ENCODE data around the gene SRRT.

The SRRT gene

DNA sequence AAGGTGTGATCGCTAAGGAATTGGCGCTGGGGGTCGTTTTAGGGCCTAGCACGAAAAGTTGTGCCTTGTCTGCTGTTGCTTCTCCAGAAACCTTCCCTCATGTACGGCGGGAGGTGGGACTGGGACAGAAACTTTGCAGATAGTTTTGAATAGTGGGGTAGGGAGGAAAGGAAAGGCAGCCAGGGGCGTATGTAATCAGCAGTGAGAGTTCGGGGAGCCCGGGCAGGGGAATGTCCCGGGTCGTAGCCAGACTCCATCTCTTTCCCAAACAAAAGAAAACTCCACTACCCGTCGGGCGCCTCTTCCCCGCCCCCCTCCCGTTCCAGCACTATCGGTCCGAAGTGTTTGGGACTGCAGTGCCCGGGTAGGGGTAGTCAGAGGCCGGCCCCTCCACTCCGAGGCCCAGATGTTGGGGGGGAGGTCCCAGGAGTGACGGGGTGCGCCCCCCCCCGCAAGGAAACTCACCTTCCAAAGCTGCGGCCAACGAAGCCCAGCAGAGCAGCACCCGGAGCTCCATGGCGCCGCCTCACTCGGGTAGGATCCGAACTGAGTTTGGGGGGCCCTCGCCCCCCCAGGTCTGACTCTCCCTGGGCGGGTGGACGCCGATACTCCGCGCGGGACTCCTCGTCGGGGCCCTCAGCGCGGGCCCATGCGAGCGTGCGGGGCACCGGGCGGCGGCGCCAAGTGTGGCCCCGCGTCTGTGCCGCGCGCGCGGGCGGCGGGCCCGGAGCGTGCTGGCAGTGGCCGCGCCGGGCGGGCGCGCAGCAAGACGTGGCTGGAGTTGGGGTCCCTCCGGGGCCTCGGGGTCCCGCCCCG, 48.2 kb upstream of the SRRT start:
- Histone ChIP-seq H3K9me3 (ENCODE audit: low read length) (no peaks in the 10 kb centered on the region), H3F3A (ENCODE audit: insufficient read depth, low read length) (no peaks in the 10 kb centered on the region), H3K36me3 (ENCODE audit: insufficient read depth, low read length) (no peaks in the 10 kb centered on the region), H3K9ac (ENCODE audit: low read length) (no peak overlapping the region), H3K79me2 (ENCODE audit: insufficient read depth, low read length) (no peaks in the 10 kb centered on the region), H3K4me3 (ENCODE audit: low read depth, low read length, poor library complexity, severe bottlenecking) (no peak overlapping the region), H3K4me1 (ENCODE audit: insufficient read depth, low read length, severe bottlenecking) (no peaks in the 10 kb centered on the region), H2AFZ (ENCODE audit: low read length) (no peak overlapping the region), H4K20me1 (ENCODE audit: insufficient read depth, low read length) (no peaks in the 10 kb centered on the region), H3K4me2 (ENCODE audit: low read length) (no peak overlapping the region), H3K27ac (ENCODE audit: low read depth, low read length, poor library complexity, severe bottlenecking) (no peak overlapping the region), H3K9me2 (ENCODE audit: low read depth, low read length) (no peaks in the 10 kb centered on the region), H3K27me3 (ENCODE audit: insufficient read depth, low read length) (peaks cover 10% of the 10 kb centered on the region; the same call in 1 of the 2 replicates)
- TF ChIP-seq CTCF (IDR thresholded peaks at IDR 0.05; ENCODE audit: low read length): no peak
- no peak for TF ChIP-seq EZH2 (IDR thresholded peaks at IDR 0.05; ENCODE audit: borderline replicate concordance, low read length)

DNA sequence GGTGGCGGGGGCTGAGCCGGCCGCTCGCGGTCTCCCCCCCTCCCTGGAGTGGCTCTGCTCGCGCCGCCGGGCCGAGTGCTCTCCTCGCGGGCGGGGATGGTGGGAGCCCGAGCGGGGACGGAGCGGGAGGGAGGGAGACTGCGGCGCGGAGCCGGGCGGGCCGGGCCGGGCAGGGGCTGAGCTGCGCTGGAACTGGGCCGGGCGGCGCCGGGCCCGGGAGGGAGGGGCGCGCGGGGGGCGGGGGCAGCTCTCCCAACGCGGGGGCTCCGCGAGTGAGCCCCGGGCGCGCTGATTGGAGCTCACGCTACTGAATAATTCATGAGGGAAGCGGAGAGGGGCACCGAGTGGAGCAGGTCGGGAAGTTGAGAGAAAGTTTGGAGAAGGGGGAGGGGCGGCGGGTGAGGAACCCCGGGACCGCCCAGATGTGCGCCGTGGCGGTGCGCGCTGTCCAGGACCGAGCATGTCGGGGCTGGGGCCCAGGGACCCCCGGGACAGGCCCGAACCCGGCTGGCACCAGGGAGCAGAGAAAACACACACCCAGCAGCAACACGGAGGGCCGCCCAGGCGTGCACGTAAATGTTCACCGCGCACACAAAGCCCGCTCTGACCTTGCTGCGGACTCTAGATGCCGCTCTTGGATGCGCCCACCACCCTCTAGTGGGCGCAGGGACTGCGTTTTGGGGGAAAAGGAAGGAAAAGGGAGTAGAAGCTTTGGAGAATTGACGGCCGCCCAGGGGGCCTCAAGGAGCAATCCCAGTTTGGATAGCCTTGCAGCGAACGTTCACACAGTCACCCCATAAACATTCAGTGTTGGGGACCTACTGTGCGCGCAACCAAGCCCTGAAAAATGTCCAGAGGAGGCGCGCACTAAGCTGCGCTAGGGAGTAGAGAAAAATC, 47.3 kb upstream of the SRRT start, which contains the start of gene EPHB4:
Gene EPHB4 (minus strand): TSS at position 194 of the 897 bp plus-strand sequence. CDS start 493 bp downstream, outside the sequence.
- no peak within 1 kb of the TSS for H3K4me2 ChIP-seq (ENCODE audit: low read length)
- no peaks in the 10 kb centered on the region for H3K36me3 ChIP-seq (ENCODE audit: insufficient read depth, low read length)
- H3K4me1 ChIP-seq (ENCODE audit: insufficient read depth, low read length, severe bottlenecking): no peaks in the 10 kb centered on the region
- no peaks in the 10 kb centered on the region for H3K9me3 ChIP-seq (ENCODE audit: low read length)
- no peak within 1 kb of the TSS for H3K27ac ChIP-seq (ENCODE audit: low read depth, low read length, poor library complexity, severe bottlenecking)
- H3K27me3 ChIP-seq (ENCODE audit: insufficient read depth, low read length): peaks cover 10% of the 10 kb centered on the region; the same call in 1 of the 2 replicates
- no peak within 1 kb of the TSS for H2AFZ ChIP-seq (ENCODE audit: low read length)
- no peak within 1 kb of the TSS for H3K4me3 ChIP-seq (ENCODE audit: low read depth, low read length, poor library complexity, severe bottlenecking)
- TF ChIP-seq CTCF (IDR thresholded peaks at IDR 0.05; ENCODE audit: low read length) (no peak), EZH2 (IDR thresholded peaks at IDR 0.05; ENCODE audit: borderline replicate concordance, low read length) (no peak)
- H3K9ac ChIP-seq (ENCODE audit: low read length): no peak within 1 kb of the TSS
- H3F3A ChIP-seq (ENCODE audit: insufficient read depth, low read length): no peaks in the 10 kb centered on the region
- H4K20me1 ChIP-seq (ENCODE audit: insufficient read depth, low read length): no peaks in the 10 kb centered on the region
- no peaks in the 10 kb centered on the region for H3K79me2 ChIP-seq (ENCODE audit: insufficient read depth, low read length)
- no peaks in the 10 kb centered on the region for H3K9me2 ChIP-seq (ENCODE audit: low read depth, low read length)

GRCh38 chr7:100829150-100829716, 45.7 kb upstream of the SRRT start:
- peaks cover 13% of the 10 kb centered on the region; the same call in 1 of the 2 replicates for H3K27me3 ChIP-seq (ENCODE audit: insufficient read depth, low read length)
- no peak overlapping the region for H3K4me2 ChIP-seq (ENCODE audit: low read length)
- no peak for TF ChIP-seq EZH2 (IDR thresholded peaks at IDR 0.05; ENCODE audit: borderline replicate concordance, low read length)
- TF ChIP-seq CTCF (IDR thresholded peaks at IDR 0.05; ENCODE audit: low read length): no peak
- H4K20me1 ChIP-seq (ENCODE audit: insufficient read depth, low read length): no peaks in the 10 kb centered on the region
- no peaks in the 10 kb centered on the region for H3K79me2 ChIP-seq (ENCODE audit: insufficient read depth, low read length)
- no peak overlapping the region for H3K4me3 ChIP-seq (ENCODE audit: low read depth, low read length, poor library complexity, severe bottlenecking)
- no peaks in the 10 kb centered on the region for H3K4me1 ChIP-seq (ENCODE audit: insufficient read depth, low read length, severe bottlenecking)
- H2AFZ ChIP-seq (ENCODE audit: low read length): no peak overlapping the region
- no peaks in the 10 kb centered on the region for H3F3A ChIP-seq (ENCODE audit: insufficient read depth, low read length)
- no peak overlapping the region for H3K9ac ChIP-seq (ENCODE audit: low read length)
- H3K36me3 ChIP-seq (ENCODE audit: insufficient read depth, low read length): no peaks in the 10 kb centered on the region
- no peaks in the 10 kb centered on the region for H3K9me3 ChIP-seq (ENCODE audit: low read length)
- no peak overlapping the region for H3K27ac ChIP-seq (ENCODE audit: low read depth, low read length, poor library complexity, severe bottlenecking)
- no peaks in the 10 kb centered on the region for H3K9me2 ChIP-seq (ENCODE audit: low read depth, low read length)

Data from OCI-LY1 (cell line).